Posterior vena cava (tissue), 2 donors: ENCODE measurements around the gene MDK. TPM values are rescaled to one million over a fixed set of nuclear protein-coding genes. Genes with fewer than 3 reads are reported as not detected.

Experiments
- DNase-seq: peaks from one replicate; pipeline ENCODE4 v3.0.0-alpha.2; 2020; ENCODE audit warnings: low spot score
- intact Hi-C, 2 donors: fragments of 100-400 bp; cut with DNase I; formaldehyde crosslinking; loops; one replicate each; pipeline versions ENCODE4 v1.14.1 to v1.14.2; 2022 to 2023
- total RNA-seq, 2 donors: library from RNA; stranded (reverse); fragmentation: NEBNext Ultra II Directional; extraction: Animal tissue kit (Norgen Biotek cat#: 25700); gene quantifications; one replicate each; pipeline ENCODE4 v1.2.1, GENCODE V29; 2021
- donor health status: DM: yes; HTN: yes; CAD: no.
- donor health status: DM: yes; HTN: yes; CAD: no.

Gene MDK
- total RNA-seq, 2 donors from 2014 or later: 16.6 to 28.9 TPM

GRCh38 chr11:46391186-46391577 lies 9.7 kb downstream of the MDK start:
- DNase-seq: no peak
- intact Hi-C loops: loop anchor here in 1 of 2 donors (10.0 kb wide), 1 partner anchor 134 kb away; no protein-coding TSS in a partner anchor

GRCh38 chr11:46391578-46392420 lies 10.3 kb downstream of the MDK start, which contains the start of gene CHRM4:
TSS of gene CHRM4 (minus strand) at chr11:46391776. CDS start at chr11:46386557, 5,219 bp downstream.
- DNase-seq: no peak
- intact Hi-C loops: loop anchor here (2.0 to 10.0 kb wide), 2 partner anchors 133 to 143 kb away; no protein-coding TSS in a partner anchor

- peak; percentile 96 for DNase-seq
- intact Hi-C loops: loop anchor here (2.0 to 10.0 kb wide), 2 partner anchors 132 to 142 kb away; no protein-coding TSS in a partner anchor
Observed at GRCh38 chr11:46392421-46393230, 11.2 kb downstream of the MDK start.

- DNase-seq: no peak
- intact Hi-C loops: loop anchor here (2.0 to 10.0 kb wide), 2 partner anchors 132 to 142 kb away; no protein-coding TSS in a partner anchor
Observed at GRCh38 chr11:46393231-46393616, 11.8 kb downstream of the MDK start.

GRCh38 chr11:46393759-46394158 lies 12.3 kb downstream of the MDK start:
- DNase-seq: no peak
- intact Hi-C loops: loop anchor here (2.0 to 10.0 kb wide), 2 partner anchors 131 to 141 kb away; no protein-coding TSS in a partner anchor

- DNase-seq: no peak
- intact Hi-C loops: loop anchor here in 1 of 2 donors (10.0 kb wide), 1 partner anchor 127 kb away; no protein-coding TSS in a partner anchor
Observed at GRCh38 chr11:46397526-46397925, 16.1 kb downstream of the MDK start.

GRCh38 chr11:46402957-46403902 lies 21.8 kb downstream of the MDK start:
- intact Hi-C loops: no loop called here
- peak; percentile 46 for DNase-seq

GRCh38 chr11:46404476-46405017 lies 23.1 kb downstream of the MDK start:
- intact Hi-C loops: no loop called here
- DNase-seq: peak; percentile 68

GRCh38 chr11:46407635-46408034 lies 26.2 kb downstream of the MDK start:
- intact Hi-C loops: no loop called here
- no peak for DNase-seq

- intact Hi-C loops: no loop called here
- no peak for DNase-seq
Observed at GRCh38 chr11:46408407-46408986, 27.0 kb downstream of the MDK start.

- intact Hi-C loops: no loop called here
- DNase-seq: no peak
Observed at GRCh38 chr11:46410021-46410420, 28.6 kb downstream of the MDK start.

- no peak for DNase-seq
- intact Hi-C loops: no loop called here
Observed at GRCh38 chr11:46413760-46414465, 32.4 kb downstream of the MDK start.

GRCh38 chr11:46414466-46414796 lies 33.0 kb downstream of the MDK start:
- intact Hi-C loops: no loop called here
- no peak for DNase-seq

- no peak for DNase-seq
- intact Hi-C loops: no loop called here
Observed at GRCh38 chr11:46414879-46415278, 33.4 kb downstream of the MDK start.

GRCh38 chr11:46417711-46418110 lies 36.2 kb downstream of the MDK start:
- no peak for DNase-seq
- intact Hi-C loops: no loop called here

GRCh38 chr11:46418751-46419150 lies 37.3 kb downstream of the MDK start:
- intact Hi-C loops: no loop called here
- no peak for DNase-seq

GRCh38 chr11:46420513-46420912 lies 39.0 kb downstream of the MDK start:
- DNase-seq: no peak
- intact Hi-C loops: no loop called here
